HepG2 (cell line): Measurements from ENCODE around the gene ACACB. TPM values are rescaled to one million over a fixed set of nuclear protein-coding genes. Genes with fewer than 3 reads are reported as not detected.

Source experiments
- ATAD3A ChIP-seq: sonication (generic); formaldehyde crosslinking; IDR thresholded peaks from 2 replicates; pipeline ENCODE4 v1.4.0; 2020; ENCODE audit warnings: missing genetic modification reagents
- HNRNPLL ChIP-seq: fragments of 200-400 bp; formaldehyde crosslinking; IDR thresholded peaks from 2 replicates; pipeline ENCODE4 v1.6.1; 2017; ENCODE audit warnings: mild to moderate bottlenecking, low read depth, low read length; ENCODE audit not compliant: poor library complexity, severe bottlenecking
- KDM6A ChIP-seq: IDR thresholded peaks from 2 replicates; pipeline ENCODE4 v1.6.1; 2016; ENCODE audit warnings: low read depth
- RBM39 ChIP-seq: fragments of 200-400 bp; formaldehyde crosslinking; IDR thresholded peaks from one replicate; pipeline ENCODE4 v1.6.1; 2018; ENCODE audit warnings: antibody characterized with exemption, mild to moderate bottlenecking, low read depth, low read length; ENCODE audit not compliant: poor library complexity, severe bottlenecking
- SP140L ChIP-seq: sonication (generic); formaldehyde crosslinking; IDR thresholded peaks from 2 replicates; pipeline ENCODE4 v1.4.0; 2020; ENCODE audit warnings: missing genetic modification reagents, borderline replicate concordance
- SRSF1 ChIP-seq: fragments of 200-400 bp; formaldehyde crosslinking; optimal IDR thresholded peaks from 2 replicates; pipeline ENCODE3; 2017; ENCODE audit warnings: mild to moderate bottlenecking, low read depth, low read length, moderate library complexity
- TMF1 ChIP-seq: sonication (generic); formaldehyde crosslinking; IDR thresholded peaks from 2 replicates; pipeline ENCODE4 v1.8.1; 2022; ENCODE audit warnings: low read depth, missing genetic modification reagents
- ZNF501 ChIP-seq: sonication (generic); formaldehyde crosslinking; IDR thresholded peaks from 2 replicates; pipeline ENCODE4 v1.5.1; 2020; ENCODE audit warnings: mild to moderate bottlenecking, moderate library complexity, missing genetic modification reagents
- polyA plus RNA-seq, 8 experiments: library from polyadenylated mRNA; depleted of rRNA in 3 of 8; stranded (reverse) in 7 of 8; unstranded in 1 of 8; fragments of >200 nt; fragmentation: Illumina TruSeq in 4 of 8; extraction: Trizol in 4 of 8; gene quantifications; 2 replicates each; pipeline versions ENCODE4 v1.2.1 to v1.2.3, GENCODE V29; 2011 to 2016; ENCODE audit warnings: low read depth in 4 of 8, missing spikeins in 1 of 8, mixed read lengths in 1 of 8; ENCODE audit not compliant: insufficient read depth in 1 of 8
- total RNA-seq, 5 experiments: library from RNA; depleted of rRNA; stranded (reverse); fragments of >200 nt; fragmentation: Illumina TruSeq; extraction: Trizol; gene quantifications; 2 replicates each; pipeline ENCODE4 v1.2.3, GENCODE V29; 2016; ENCODE audit warnings: low read depth in 1 of 5
- TF ChIP-seq, protein P1 (sequence below): sonication (generic); formaldehyde crosslinking; IDR thresholded peaks from 2 replicates; pipeline ENCODE4 v1.5.0; 2020; ENCODE audit warnings: missing genetic modification reagents
- TF ChIP-seq, protein P2 (sequence below): IDR thresholded peaks from 2 replicates; pipeline ENCODE4 v1.6.1; 2018; ENCODE audit warnings: missing genetic modification reagents, mild to moderate bottlenecking, missing compliant biosample characterization
- TF ChIP-seq, protein P3 (sequence below): sonication (generic); formaldehyde crosslinking; IDR thresholded peaks from 2 replicates; pipeline ENCODE4 v1.4.0; 2020; ENCODE audit warnings: missing genetic modification reagents
- TF ChIP-seq, protein P4 (sequence below): sonication (generic); formaldehyde crosslinking; IDR thresholded peaks from 2 replicates; pipeline ENCODE4 v1.8.0; 2022; ENCODE audit warnings: mild to moderate bottlenecking, missing genetic modification reagents
- TF ChIP-seq, protein P5 (sequence below): sonication (generic); formaldehyde crosslinking; IDR thresholded peaks from 2 replicates; pipeline ENCODE4 v1.5.1; 2020; ENCODE audit warnings: mild to moderate bottlenecking, missing genetic modification reagents, borderline replicate concordance
- TF ChIP-seq, protein P6 (sequence below): sonication (generic); formaldehyde crosslinking; IDR thresholded peaks from 2 replicates; pipeline ENCODE4 v1.5.1; 2020; ENCODE audit warnings: missing genetic modification reagents, mild to moderate bottlenecking, borderline replicate concordance
- TF ChIP-seq, protein P7 (sequence below): IDR thresholded peaks from 2 replicates; pipeline ENCODE4 v1.6.1; 2012; ENCODE audit warnings: low read length, improper control_type of control experiment

ACACB gene
- total and polyA plus RNA-seq, 2 of the 13 experiments (the other 11 are each of a cell fraction or from before 2014, with no cell fraction given): 6.2 to 8.6 TPM

DNA sequence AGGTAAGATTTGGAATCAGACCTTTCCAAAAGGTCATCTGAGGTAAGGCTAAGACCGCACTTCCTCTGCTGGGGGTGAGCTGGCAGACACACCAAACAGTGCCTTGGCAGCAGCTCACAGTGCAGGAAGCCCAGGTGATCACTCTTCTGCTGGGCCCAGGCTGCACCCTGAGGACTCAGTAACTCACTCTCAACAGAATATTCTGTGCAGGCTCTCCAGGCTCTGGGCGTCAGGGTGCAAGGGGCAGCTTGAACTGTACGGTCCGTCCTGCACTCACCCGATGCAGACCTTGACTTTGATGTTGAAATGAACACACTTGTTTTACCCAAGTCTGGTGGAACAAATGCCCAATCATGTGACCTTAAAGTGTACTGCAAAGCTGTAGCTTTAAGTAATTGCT, 29.1 kb upstream of the ACACB start (continued):
- TF ChIP-seq, protein P1, sequence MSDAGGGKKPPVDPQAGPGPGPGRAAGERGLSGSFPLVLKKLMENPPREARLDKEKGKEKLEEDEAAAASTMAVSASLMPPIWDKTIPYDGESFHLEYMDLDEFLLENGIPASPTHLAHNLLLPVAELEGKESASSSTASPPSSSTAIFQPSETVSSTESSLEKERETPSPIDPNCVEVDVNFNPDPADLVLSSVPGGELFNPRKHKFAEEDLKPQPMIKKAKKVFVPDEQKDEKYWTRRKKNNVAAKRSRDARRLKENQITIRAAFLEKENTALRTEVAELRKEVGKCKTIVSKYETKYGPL (CRISPR knock-in tag): no peak
- TF ChIP-seq HNRNPLL: no peak
- TF ChIP-seq, protein P2, sequence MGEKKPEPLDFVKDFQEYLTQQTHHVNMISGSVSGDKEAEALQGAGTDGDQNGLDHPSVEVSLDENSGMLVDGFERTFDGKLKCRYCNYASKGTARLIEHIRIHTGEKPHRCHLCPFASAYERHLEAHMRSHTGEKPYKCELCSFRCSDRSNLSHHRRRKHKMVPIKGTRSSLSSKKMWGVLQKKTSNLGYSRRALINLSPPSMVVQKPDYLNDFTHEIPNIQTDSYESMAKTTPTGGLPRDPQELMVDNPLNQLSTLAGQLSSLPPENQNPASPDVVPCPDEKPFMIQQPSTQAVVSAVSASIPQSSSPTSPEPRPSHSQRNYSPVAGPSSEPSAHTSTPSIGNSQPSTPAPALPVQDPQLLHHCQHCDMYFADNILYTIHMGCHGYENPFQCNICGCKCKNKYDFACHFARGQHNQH (CRISPR knock-in tag): 0 out of 2 replicates have a peak, but pooled peaks have one; percentile 34
- no peak for TF ChIP-seq SRSF1
- TF ChIP-seq, protein P3, sequence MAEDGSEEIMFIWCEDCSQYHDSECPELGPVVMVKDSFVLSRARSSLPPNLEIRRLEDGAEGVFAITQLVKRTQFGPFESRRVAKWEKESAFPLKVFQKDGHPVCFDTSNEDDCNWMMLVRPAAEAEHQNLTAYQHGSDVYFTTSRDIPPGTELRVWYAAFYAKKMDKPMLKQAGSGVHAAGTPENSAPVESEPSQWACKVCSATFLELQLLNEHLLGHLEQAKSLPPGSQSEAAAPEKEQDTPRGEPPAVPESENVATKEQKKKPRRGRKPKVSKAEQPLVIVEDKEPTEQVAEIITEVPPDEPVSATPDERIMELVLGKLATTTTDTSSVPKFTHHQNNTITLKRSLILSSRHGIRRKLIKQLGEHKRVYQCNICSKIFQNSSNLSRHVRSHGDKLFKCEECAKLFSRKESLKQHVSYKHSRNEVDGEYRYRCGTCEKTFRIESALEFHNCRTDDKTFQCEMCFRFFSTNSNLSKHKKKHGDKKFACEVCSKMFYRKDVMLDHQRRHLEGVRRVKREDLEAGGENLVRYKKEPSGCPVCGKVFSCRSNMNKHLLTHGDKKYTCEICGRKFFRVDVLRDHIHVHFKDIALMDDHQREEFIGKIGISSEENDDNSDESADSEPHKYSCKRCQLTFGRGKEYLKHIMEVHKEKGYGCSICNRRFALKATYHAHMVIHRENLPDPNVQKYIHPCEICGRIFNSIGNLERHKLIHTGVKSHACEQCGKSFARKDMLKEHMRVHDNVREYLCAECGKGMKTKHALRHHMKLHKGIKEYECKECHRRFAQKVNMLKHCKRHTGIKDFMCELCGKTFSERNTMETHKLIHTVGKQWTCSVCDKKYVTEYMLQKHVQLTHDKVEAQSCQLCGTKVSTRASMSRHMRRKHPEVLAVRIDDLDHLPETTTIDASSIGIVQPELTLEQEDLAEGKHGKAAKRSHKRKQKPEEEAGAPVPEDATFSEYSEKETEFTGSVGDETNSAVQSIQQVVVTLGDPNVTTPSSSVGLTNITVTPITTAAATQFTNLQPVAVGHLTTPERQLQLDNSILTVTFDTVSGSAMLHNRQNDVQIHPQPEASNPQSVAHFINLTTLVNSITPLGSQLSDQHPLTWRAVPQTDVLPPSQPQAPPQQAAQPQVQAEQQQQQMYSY (CRISPR knock-in tag): no peak
- no peak for TF ChIP-seq ATAD3A (CRISPR knock-in tag)
- 0 out of 2 replicates have a peak, but pooled peaks have one; percentile 16 for TF ChIP-seq ZNF501 (CRISPR knock-in tag)
- no peak for TF ChIP-seq RBM39
- TF ChIP-seq, protein P4, sequence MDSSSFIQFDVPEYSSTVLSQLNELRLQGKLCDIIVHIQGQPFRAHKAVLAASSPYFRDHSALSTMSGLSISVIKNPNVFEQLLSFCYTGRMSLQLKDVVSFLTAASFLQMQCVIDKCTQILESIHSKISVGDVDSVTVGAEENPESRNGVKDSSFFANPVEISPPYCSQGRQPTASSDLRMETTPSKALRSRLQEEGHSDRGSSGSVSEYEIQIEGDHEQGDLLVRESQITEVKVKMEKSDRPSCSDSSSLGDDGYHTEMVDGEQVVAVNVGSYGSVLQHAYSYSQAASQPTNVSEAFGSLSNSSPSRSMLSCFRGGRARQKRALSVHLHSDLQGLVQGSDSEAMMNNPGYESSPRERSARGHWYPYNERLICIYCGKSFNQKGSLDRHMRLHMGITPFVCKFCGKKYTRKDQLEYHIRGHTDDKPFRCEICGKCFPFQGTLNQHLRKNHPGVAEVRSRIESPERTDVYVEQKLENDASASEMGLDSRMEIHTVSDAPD (CRISPR knock-in tag): no peak
- 0 out of 2 replicates have a peak, but pooled peaks have one; percentile 21 for TF ChIP-seq KDM6A
- TF ChIP-seq, protein P5, sequence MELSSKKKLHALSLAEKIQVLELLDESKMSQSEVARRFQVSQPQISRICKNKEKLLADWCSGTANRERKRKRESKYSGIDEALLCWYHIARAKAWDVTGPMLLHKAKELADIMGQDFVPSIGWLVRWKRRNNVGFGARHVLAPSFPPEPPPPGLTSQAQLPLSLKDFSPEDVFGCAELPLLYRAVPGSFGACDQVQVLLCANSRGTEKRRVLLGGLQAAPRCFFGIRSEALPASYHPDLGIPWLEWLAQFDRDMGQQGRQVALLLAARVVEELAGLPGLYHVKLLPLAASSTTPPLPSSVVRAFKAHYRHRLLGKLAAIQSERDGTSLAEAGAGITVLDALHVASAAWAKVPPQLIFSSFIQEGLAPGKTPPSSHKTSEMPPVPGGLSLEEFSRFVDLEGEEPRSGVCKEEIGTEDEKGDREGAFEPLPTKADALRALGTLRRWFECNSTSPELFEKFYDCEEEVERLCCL: no peak
- TF ChIP-seq, protein P6, sequence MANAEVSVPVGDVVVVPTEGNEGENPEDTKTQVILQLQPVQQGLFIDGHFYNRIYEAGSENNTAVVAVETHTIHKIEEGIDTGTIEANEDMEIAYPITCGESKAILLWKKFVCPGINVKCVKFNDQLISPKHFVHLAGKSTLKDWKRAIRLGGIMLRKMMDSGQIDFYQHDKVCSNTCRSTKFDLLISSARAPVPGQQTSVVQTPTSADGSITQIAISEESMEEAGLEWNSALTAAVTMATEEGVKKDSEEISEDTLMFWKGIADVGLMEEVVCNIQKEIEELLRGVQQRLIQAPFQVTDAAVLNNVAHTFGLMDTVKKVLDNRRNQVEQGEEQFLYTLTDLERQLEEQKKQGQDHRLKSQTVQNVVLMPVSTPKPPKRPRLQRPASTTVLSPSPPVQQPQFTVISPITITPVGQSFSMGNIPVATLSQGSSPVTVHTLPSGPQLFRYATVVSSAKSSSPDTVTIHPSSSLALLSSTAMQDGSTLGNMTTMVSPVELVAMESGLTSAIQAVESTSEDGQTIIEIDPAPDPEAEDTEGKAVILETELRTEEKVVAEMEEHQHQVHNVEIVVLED (CRISPR knock-in tag): no peak; the same call in 1 of the 2 replicates
- TF ChIP-seq TMF1 (CRISPR knock-in tag): no peak
- TF ChIP-seq, protein P7, sequence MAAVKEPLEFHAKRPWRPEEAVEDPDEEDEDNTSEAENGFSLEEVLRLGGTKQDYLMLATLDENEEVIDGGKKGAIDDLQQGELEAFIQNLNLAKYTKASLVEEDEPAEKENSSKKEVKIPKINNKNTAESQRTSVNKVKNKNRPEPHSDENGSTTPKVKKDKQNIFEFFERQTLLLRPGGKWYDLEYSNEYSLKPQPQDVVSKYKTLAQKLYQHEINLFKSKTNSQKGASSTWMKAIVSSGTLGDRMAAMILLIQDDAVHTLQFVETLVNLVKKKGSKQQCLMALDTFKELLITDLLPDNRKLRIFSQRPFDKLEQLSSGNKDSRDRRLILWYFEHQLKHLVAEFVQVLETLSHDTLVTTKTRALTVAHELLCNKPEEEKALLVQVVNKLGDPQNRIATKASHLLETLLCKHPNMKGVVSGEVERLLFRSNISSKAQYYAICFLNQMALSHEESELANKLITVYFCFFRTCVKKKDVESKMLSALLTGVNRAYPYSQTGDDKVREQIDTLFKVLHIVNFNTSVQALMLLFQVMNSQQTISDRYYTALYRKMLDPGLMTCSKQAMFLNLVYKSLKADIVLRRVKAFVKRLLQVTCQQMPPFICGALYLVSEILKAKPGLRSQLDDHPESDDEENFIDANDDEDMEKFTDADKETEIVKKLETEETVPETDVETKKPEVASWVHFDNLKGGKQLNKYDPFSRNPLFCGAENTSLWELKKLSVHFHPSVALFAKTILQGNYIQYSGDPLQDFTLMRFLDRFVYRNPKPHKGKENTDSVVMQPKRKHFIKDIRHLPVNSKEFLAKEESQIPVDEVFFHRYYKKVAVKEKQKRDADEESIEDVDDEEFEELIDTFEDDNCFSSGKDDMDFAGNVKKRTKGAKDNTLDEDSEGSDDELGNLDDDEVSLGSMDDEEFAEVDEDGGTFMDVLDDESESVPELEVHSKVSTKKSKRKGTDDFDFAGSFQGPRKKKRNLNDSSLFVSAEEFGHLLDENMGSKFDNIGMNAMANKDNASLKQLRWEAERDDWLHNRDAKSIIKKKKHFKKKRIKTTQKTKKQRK: no peak
- TF ChIP-seq SP140L: no peak
